HEK293 (cell line): ENCODE data around the gene SPEM1.

ENCODE experiments used
- CTCF ChIA-PET: fragments of 350-600 bp; formaldehyde crosslinking; extraction: SDS; loops from one replicate; lab custom pipeline; 2021; ENCODE audit warnings: antibody characterized with exemption; lab: Yijun Ruan, JAX
- POLR2A ChIA-PET: fragments of 300-600 bp; formaldehyde crosslinking; extraction: SDS; loops from one replicate; lab custom pipeline; 2020; ENCODE audit warnings: antibody characterized with exemption, inconsistent platforms; lab: Yijun Ruan, JAX
- H3K27ac ChIP-seq: fragments of 200-500 bp; sonication (Bioruptor generic); 2 replicates; pipeline ENCODE4 v1.5.1; 2014; ENCODE audit warnings: low read depth, low read length, control low read depth, inconsistent platforms; ENCODE audit errors: extremely low read depth
- H3K36me3 ChIP-seq, 2 experiments: fragments of 200-500 bp in 1 of 2; sonication (Bioruptor generic) in 1 of 2; 1 replicate in 1 of 2; 2 replicates in 1 of 2; pipeline ENCODE4 v1.5.1; 2014 to 2017; ENCODE audit warnings: inconsistent platforms in 2 of 2, low read length in 2 of 2; ENCODE audit not compliant: control insufficient read depth in 2 of 2, insufficient read depth in 1 of 2
- H3K4me1 ChIP-seq: fragments of 200-500 bp; sonication (Bioruptor generic); 2 replicates; pipeline ENCODE4 v1.5.1; 2014; ENCODE audit warnings: mild to moderate bottlenecking, low read length, inconsistent platforms; ENCODE audit not compliant: control insufficient read depth, insufficient read depth
- H3K4me3 ChIP-seq: 2 replicates; pipeline ENCODE4 v1.5.1; 2011; ENCODE audit warnings: low read depth, mild to moderate bottlenecking, control low read depth, low read length, moderate library complexity
- H3K9me3 ChIP-seq: fragments of 200-500 bp; sonication (Bioruptor generic); 2 replicates; pipeline ENCODE4 v1.5.1; 2014; ENCODE audit warnings: low read depth, low read length, inconsistent platforms; ENCODE audit not compliant: control insufficient read depth, insufficient read depth
- GLI4 ChIP-seq: fragments of 450-650 bp; formaldehyde crosslinking; IDR thresholded peaks from 2 replicates; pipeline ENCODE4 v1.5.1; 2016; ENCODE audit warnings: missing biosample characterization, missing genetic modification characterization
- OSR2 ChIP-seq: fragments of 450-650 bp; formaldehyde crosslinking; IDR thresholded peaks from 2 replicates; pipeline ENCODE4 v1.5.1; 2016; ENCODE audit warnings: missing biosample characterization, missing genetic modification characterization
- PRDM4 ChIP-seq: fragments of 450-650 bp; formaldehyde crosslinking; IDR thresholded peaks from 2 replicates; pipeline ENCODE4 v1.5.1; 2017; ENCODE audit warnings: missing biosample characterization, missing genetic modification characterization
- SP3 ChIP-seq: fragments of 450-650 bp; formaldehyde crosslinking; IDR thresholded peaks from 2 replicates; pipeline ENCODE4 v1.5.1; 2016; ENCODE audit warnings: missing biosample characterization, missing genetic modification characterization
- SP7 ChIP-seq: fragments of 450-650 bp; formaldehyde crosslinking; IDR thresholded peaks from 2 replicates; pipeline ENCODE4 v1.5.1; 2016; ENCODE audit warnings: missing biosample characterization, missing genetic modification characterization
- ZBTB49 ChIP-seq: fragments of 450-650 bp; formaldehyde crosslinking; IDR thresholded peaks from 2 replicates; pipeline ENCODE4 v1.5.1; 2016; ENCODE audit warnings: missing biosample characterization, missing genetic modification characterization, low read depth
- ZBTB8A ChIP-seq: fragments of 450-650 bp; formaldehyde crosslinking; IDR thresholded peaks from 2 replicates; pipeline ENCODE4 v1.5.1; 2016; ENCODE audit warnings: missing biosample characterization, missing genetic modification characterization
- ZIC2 ChIP-seq: fragments of 450-650 bp; formaldehyde crosslinking; IDR thresholded peaks from 2 replicates; pipeline ENCODE4 v1.5.1; 2016; ENCODE audit warnings: missing biosample characterization, missing genetic modification characterization
- ZNF155 ChIP-seq: fragments of 450-650 bp; formaldehyde crosslinking; IDR thresholded peaks from 2 replicates; pipeline ENCODE4 v1.5.1; 2016; ENCODE audit warnings: missing biosample characterization, missing genetic modification characterization
- ZNF169 ChIP-seq: fragments of 450-650 bp; formaldehyde crosslinking; IDR thresholded peaks from 2 replicates; pipeline ENCODE4 v1.5.1; 2016; ENCODE audit warnings: missing biosample characterization, missing genetic modification characterization
- ZNF19 ChIP-seq: fragments of 450-650 bp; formaldehyde crosslinking; IDR thresholded peaks from 2 replicates; pipeline ENCODE4; 2016; ENCODE audit warnings: missing biosample characterization, missing genetic modification characterization, low read depth
- ZNF24 ChIP-seq: fragments of 450-650 bp; formaldehyde crosslinking; IDR thresholded peaks from 2 replicates; pipeline ENCODE4 v1.5.1; 2016; ENCODE audit warnings: missing biosample characterization, missing genetic modification characterization
- ZNF248 ChIP-seq: fragments of 450-650 bp; formaldehyde crosslinking; IDR thresholded peaks from 2 replicates; pipeline ENCODE4 v1.5.1; 2017; ENCODE audit warnings: missing biosample characterization, missing genetic modification characterization
- ZNF274 ChIP-seq, 2 experiments: fragments of 200-500 bp in 1 of 2; fragments of 450-650 bp in 1 of 2; sonication (Bioruptor generic) in 1 of 2; formaldehyde crosslinking in 1 of 2; IDR thresholded peaks; 2 replicates each; pipeline versions ENCODE4 v1.5.1 to v1.6.1; 2014 to 2016; ENCODE audit warnings: borderline replicate concordance in 1 of 2, inconsistent platforms in 1 of 2, low read length in 1 of 2, missing biosample characterization in 1 of 2, missing genetic modification characterization in 1 of 2
- ZNF324 ChIP-seq: fragments of 450-650 bp; formaldehyde crosslinking; IDR thresholded peaks from 2 replicates; pipeline ENCODE4 v1.5.1; 2016; ENCODE audit warnings: missing biosample characterization, missing genetic modification characterization
- ZNF335 ChIP-seq: fragments of 450-650 bp; formaldehyde crosslinking; conservative IDR thresholded peaks from 2 replicates; pipeline ENCODE4 v1.5.1; 2016; ENCODE audit warnings: missing biosample characterization, missing genetic modification characterization
- ZNF423 ChIP-seq: fragments of 450-650 bp; formaldehyde crosslinking; IDR thresholded peaks from 2 replicates; pipeline ENCODE4 v1.5.1; 2016; ENCODE audit warnings: missing biosample characterization, missing genetic modification characterization
- ZNF433 ChIP-seq: fragments of 450-650 bp; formaldehyde crosslinking; IDR thresholded peaks from 2 replicates; pipeline ENCODE4 v1.5.1; 2016; ENCODE audit warnings: missing biosample characterization, missing genetic modification characterization, low read depth
- ZNF473 ChIP-seq: fragments of 450-650 bp; formaldehyde crosslinking; IDR thresholded peaks from 2 replicates; pipeline ENCODE4 v1.5.1; 2017; ENCODE audit warnings: missing biosample characterization, missing genetic modification characterization
- ZNF488 ChIP-seq: fragments of 450-650 bp; formaldehyde crosslinking; IDR thresholded peaks from 2 replicates; pipeline ENCODE4 v1.5.1; 2016; ENCODE audit warnings: missing biosample characterization, missing genetic modification characterization
- ZNF549 ChIP-seq: fragments of 450-650 bp; IDR thresholded peaks from 2 replicates; pipeline ENCODE4 v1.5.1; 2018; ENCODE audit warnings: missing biosample characterization, missing genetic modification characterization, mild to moderate bottlenecking, inconsistent platforms, moderate library complexity
- ZNF623 ChIP-seq: fragments of 450-650 bp; formaldehyde crosslinking; IDR thresholded peaks from 2 replicates; pipeline ENCODE4 v1.5.1; 2016; ENCODE audit warnings: missing biosample characterization, missing genetic modification characterization
- ZNF670 ChIP-seq: fragments of 450-650 bp; formaldehyde crosslinking; IDR thresholded peaks from 2 replicates; pipeline ENCODE4 v1.5.1; 2016; ENCODE audit warnings: missing biosample characterization, missing genetic modification characterization, low read depth
- ZNF701 ChIP-seq: fragments of 450-650 bp; formaldehyde crosslinking; IDR thresholded peaks from 2 replicates; pipeline ENCODE4 v1.5.1; 2016; ENCODE audit warnings: missing biosample characterization, missing genetic modification characterization
- ZNF707 ChIP-seq: fragments of 450-650 bp; formaldehyde crosslinking; IDR thresholded peaks from 2 replicates; pipeline ENCODE4 v1.5.1; 2016; ENCODE audit warnings: missing biosample characterization, missing genetic modification characterization
- ZNF747 ChIP-seq: fragments of 450-650 bp; formaldehyde crosslinking; IDR thresholded peaks from 2 replicates; pipeline ENCODE4 v1.5.1; 2016; ENCODE audit warnings: missing biosample characterization, missing genetic modification characterization
- ZNF776 ChIP-seq: fragments of 450-650 bp; formaldehyde crosslinking; IDR thresholded peaks from 2 replicates; pipeline ENCODE4 v1.5.0; 2017; ENCODE audit warnings: missing biosample characterization, missing genetic modification characterization, borderline replicate concordance
- ZNF785 ChIP-seq: fragments of 450-650 bp; formaldehyde crosslinking; IDR thresholded peaks from 2 replicates; pipeline ENCODE4 v1.5.1; 2016; ENCODE audit warnings: missing biosample characterization, missing genetic modification characterization
- ZNF843 ChIP-seq: fragments of 450-650 bp; formaldehyde crosslinking; IDR thresholded peaks from 2 replicates; pipeline ENCODE4 v1.5.1; 2016; ENCODE audit warnings: missing biosample characterization, missing genetic modification characterization
- ZSCAN16 ChIP-seq: fragments of 450-650 bp; formaldehyde crosslinking; IDR thresholded peaks from 2 replicates; pipeline ENCODE4 v1.5.1; 2016; ENCODE audit warnings: missing biosample characterization, missing genetic modification characterization
- TF ChIP-seq, protein P1 (sequence below): fragments of 450-650 bp; formaldehyde crosslinking; optimal IDR thresholded peaks from 2 replicates; pipeline ENCODE3; 2016; ENCODE audit warnings: missing biosample characterization, mild to moderate bottlenecking, missing genetic modification characterization

The SPEM1 gene

DNA sequence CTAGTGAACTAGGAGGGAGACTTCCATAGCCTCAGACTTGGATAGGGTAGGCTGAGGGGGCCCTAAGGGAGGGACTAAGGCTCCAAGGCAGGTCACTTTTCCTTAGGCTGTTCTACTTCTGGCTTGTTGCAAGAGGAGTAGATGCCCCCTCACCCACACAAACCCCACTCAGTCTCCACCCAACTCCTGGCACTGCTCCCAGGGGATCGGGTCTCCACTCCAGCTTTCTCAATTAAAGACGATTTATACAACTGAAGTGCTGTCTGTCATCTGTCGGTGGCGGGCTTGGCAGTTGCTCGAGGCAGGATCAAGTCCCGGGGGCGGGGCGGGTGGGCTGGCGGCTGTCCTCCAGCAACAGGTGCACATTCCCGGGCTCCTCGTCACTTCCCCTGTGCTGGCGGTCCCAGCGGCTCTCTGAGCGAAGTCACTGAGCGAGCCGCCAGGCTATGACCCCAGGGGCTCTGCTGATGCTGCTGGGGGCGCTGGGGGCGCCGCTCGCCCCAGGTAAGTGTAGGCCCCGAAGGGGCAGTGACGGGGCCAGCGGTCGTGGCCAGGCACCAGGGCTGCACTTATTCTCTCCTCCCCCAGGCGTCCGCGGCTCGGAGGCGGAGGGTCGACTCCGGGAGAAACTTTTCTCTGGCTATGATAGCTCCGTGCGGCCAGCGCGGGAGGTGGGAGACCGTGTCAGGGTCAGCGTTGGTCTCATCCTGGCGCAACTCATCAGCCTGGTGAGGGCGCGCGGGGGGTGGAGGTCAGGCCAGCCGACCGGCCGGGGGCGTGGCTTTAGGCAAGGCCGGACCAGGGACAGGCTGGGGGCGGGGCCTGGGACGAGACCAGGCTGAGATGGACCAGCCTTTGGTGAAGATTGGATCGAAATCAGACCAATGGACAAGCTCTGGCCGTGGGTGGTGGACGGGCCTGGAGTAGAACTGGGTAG is 24.8 kb downstream of the SPEM1 start, which contains the start of gene CHRNB1 (continued):
- TF ChIP-seq, protein P1, sequence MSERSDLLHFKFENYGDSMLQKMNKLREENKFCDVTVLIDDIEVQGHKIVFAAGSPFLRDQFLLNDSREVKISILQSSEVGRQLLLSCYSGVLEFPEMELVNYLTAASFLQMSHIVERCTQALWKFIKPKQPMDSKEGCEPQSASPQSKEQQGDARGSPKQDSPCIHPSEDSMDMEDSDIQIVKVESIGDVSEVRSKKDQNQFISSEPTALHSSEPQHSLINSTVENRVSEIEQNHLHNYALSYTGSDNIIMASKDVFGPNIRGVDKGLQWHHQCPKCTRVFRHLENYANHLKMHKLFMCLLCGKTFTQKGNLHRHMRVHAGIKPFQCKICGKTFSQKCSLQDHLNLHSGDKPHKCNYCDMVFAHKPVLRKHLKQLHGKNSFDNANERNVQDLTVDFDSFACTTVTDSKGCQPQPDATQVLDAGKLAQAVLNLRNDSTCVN, result peak; percentile 39
- TF ChIP-seq ZNF776, result no peak
- TF ChIP-seq ZNF324 (tag by site-specific recombination), result 0 out of 2 replicates have a peak, but pooled peaks have one; percentile 13
- TF ChIP-seq ZNF335, result peak; percentile 89
- no peak for TF ChIP-seq ZNF785 (tag by site-specific recombination)

GRCh38 chr17:7445619-7445968 is 25.5 kb downstream of the SPEM1 start:
- CTCF ChIA-PET, result interaction anchor here (0.5 to 2.5 kb wide), 7 partner anchors 9 to 116 kb away, joined by 3 to 13 read pairs (median 3); partner anchors contain the start of gene TMEM256
- H3K36me3 ChIP-seq, result no peaks in the 10 kb centered on the region; a peak in 1 of 3 replicates
- H3K9me3 ChIP-seq, result no peaks in the 10 kb centered on the region
- peak overlapping the region; percentile 57 for H3K4me3 ChIP-seq
- H3K4me1 ChIP-seq, result peaks cover 16% of the 10 kb centered on the region
- no peak overlapping the region; the same call in 1 of the 2 replicates for H3K27ac ChIP-seq
- POLR2A ChIA-PET, result interaction anchor here (0.8 to 2.7 kb wide), 12 partner anchors 9 to 116 kb away, joined by 3 to 17 read pairs (median 6); partner anchors contain the start of genes NEURL4, POLR2A, TMEM102 and TMEM256
- TF ChIP-seq ZBTB49 (tag by site-specific recombination) (no peak), ZIC2 (tag by site-specific recombination) (no peak), ZNF670 (tag by site-specific recombination) (no peak), GLI4 (tag by site-specific recombination) (no peak), ZNF473 (tag by site-specific recombination) (no peak), ZNF707 (tag by site-specific recombination) (no peak), ZNF843 (tag by site-specific recombination) (no peak), ZNF155 (tag by site-specific recombination) (no peak), ZSCAN16 (tag by site-specific recombination) (no peak), ZBTB8A (tag by site-specific recombination) (peak; percentile 42; the same call in 1 of the 2 replicates), ZNF19 (tag by site-specific recombination) (no peak), ZNF274 (IDR thresholded peaks at IDR 0.05; ENCODE audit: low read length) (no peak), ZNF274 (tag by site-specific recombination; IDR thresholded peaks at IDR 0.05; ENCODE audit: borderline replicate concordance) (no peak), ZNF24 (tag by site-specific recombination) (no peak), ZNF623 (tag by site-specific recombination) (no peak), ZNF433 (tag by site-specific recombination) (no peak), ZNF747 (tag by site-specific recombination) (no peak), OSR2 (tag by site-specific recombination) (no peak), ZNF776 (no peak), ZNF701 (tag by site-specific recombination) (no peak), SP3 (tag by site-specific recombination) (peak; percentile 62), PRDM4 (tag by site-specific recombination) (no peak), ZNF423 (tag by site-specific recombination) (0 out of 2 replicates have a peak, but pooled peaks have one; percentile 8), ZNF549 (tag by site-specific recombination) (no peak), ZNF248 (tag by site-specific recombination) (no peak), ZNF169 (tag by site-specific recombination) (no peak), SP7 (tag by site-specific recombination) (no peak; the same call in 1 of the 2 replicates), ZNF488 (no peak)
